Measurements from ENCODE around the gene PHAX.
"Not testable (repeated sequence)": the region's sequence is repeated elsewhere in the genome, so short reads cannot be mapped to it uniquely, and the experiment has no call there.

Gene PHAX

DNA sequence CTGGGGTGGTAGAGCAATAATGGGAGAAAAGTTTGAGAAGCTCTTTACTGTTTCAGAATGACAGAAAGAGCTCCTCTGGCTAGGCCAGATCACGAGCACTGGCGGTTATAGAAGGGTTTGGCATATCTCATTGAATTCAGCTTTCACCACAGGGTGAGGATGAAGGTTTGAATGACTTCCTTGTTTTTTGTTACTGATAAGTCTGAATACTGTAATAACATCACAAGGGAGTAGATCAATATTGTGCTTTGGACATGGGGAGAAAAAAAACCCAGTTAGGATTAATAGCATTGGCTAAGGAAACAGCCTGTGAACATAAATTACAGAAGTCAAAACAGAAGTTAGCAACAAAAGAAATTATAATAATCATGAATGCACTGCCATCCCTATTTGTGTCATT lies 9.4 kb downstream of the PHAX start:
- DNase-seq: no peak

- DNase-seq: no peak
These were observed 9.9 kb downstream of the PHAX start for GRCh38 chr5:126610616-126611015.

- DNase-seq: no peak
These were observed 13.3 kb downstream of the PHAX start for GRCh38 chr5:126613941-126614592.

GRCh38 chr5:126615286-126615685 lies 14.5 kb downstream of the PHAX start:
- no peak for DNase-seq

DNA sequence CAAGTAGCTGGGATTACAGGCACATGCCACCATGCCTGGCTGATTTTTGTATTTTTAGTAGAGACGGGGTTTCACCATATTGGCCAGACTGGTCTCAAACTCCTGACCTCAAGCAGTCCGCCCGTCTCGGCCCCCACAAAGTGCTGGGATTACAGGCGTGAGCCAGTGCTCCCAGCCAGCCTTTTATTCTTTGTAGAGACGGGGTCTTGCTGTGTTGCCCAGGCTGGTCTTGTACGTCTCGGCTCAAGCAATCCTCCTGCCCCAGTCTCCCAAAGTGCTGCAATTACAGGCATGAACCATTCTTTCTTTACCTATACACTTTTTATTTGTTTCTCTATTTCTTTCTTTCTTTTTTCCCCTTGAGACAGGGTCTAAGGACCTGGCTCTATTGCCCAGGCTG lies 16.9 kb downstream of the PHAX start:
- DNase-seq: not testable (repeated sequence)

- DNase-seq: no peak
These were observed 19.0 kb downstream of the PHAX start for GRCh38 chr5:126619781-126620180.

- DNase-seq: no peak
These were observed 23.8 kb downstream of the PHAX start for GRCh38 chr5:126624534-126624933.

DNA sequence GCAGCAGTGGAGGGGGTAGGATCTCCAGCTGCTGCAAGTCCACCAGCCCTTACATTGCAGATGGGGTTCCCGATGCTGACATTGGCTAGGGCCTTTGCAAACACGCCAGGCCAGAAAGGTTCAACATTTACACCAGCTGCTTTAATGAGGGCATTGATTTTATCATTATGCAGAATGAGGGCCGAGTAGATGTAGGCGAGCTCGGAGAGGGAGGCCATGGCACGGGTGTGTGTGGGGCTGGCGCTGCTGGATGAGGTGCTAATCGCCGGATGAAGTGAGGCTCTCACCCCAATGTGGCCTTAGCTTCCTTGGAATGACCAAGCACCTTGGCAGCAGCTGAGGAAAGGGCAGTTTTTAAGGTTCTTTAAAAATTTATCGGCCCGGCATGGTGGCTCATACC lies 27.4 kb downstream of the PHAX start:
- DNase-seq: no peak

GRCh38 chr5:126631920-126632319 lies 31.2 kb downstream of the PHAX start:
- no peak for DNase-seq

GRCh38 chr5:126633552-126633951 lies 32.8 kb downstream of the PHAX start:
- no peak for DNase-seq

DNA sequence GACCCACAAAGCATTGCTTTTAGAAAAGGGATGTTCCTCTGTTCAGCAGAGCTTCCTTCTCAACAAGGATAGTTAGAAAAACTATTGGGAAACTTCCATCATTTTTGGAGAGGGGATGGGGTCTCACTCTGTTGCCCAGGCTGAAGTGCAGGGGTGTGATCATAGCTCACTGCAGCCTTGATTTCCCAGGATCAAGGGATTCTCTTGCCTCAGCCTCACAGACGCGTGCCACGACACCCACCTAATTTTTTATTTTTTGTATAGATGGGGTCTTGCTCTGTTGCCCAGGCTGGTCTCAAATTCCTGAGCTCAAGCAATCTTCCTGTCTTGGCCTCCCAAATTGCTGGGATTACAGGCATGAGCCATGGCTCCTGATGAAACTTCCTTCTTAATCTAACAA lies 34.8 kb downstream of the PHAX start:
- DNase-seq: no peak

DNA sequence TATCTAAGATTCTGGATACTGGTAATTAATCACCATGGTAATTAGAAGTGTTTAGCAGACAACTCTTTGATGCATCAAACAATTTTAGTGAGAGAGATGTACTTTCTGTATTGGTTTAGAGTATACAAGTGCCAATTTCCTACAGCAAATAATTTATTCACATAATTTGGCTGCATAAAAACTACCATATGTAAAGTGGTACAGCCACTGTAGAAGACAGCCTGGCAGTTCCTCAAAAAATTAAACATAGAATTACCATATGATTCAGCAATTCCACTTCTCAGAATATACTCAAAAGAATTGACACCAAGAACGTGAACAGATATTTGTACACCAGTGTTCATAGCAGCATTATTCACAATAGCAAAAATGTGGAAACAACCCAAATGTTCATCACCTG lies 36.2 kb downstream of the PHAX start:
- DNase-seq: no peak

- no peak for DNase-seq
These were observed 40.1 kb downstream of the PHAX start for GRCh38 chr5:126640866-126641265.

GRCh38 chr5:126641387-126641786 lies 40.6 kb downstream of the PHAX start:
- no peak for DNase-seq

DNA sequence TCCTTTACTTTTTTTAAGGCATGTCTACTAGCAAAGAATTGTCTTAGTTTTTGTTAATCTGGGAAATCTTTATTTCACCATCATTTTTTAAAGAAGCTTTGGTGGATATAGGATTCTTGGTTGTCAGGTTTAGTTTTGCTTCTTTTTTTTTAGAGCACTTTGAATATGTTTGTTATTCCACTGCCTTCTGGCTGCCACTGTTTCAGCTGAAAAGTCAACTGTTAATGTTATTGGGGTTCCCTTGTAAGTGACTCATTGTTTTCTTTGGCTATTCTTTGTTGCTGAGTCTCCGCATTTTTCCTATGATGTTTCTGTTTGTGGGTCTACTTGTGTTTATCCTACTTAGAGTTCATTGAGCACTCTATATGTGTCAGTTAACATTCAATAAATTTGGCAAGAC lies 44.4 kb downstream of the PHAX start:
- DNase-seq: no peak

GRCh38 chr5:126647071-126647470 lies 46.3 kb downstream of the PHAX start:
- DNase-seq: no peak

DNA sequence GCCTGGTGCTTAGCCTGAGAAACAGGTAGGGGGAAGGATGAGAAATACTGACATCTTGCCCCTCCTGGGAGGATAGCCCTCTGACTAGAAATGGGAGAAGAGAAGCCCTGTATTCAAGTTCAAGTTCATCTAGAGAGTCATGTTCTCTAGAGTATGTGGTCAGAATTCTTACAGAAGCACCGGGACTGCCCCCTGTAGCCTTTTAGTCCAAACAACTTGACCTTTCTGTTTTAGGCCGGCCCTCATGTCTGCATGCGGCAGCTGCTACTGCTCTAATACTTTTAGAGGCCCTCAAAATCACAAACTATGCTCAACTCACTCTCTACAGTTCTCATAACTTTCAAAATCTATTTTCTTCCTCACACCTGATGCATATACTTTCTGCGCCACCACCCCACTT lies 47.7 kb downstream of the PHAX start:
- DNase-seq: no peak

GRCh38 chr5:126649057-126649456 lies 48.3 kb downstream of the PHAX start:
- not testable (repeated sequence) for DNase-seq

GRCh38 chr5:126649709-126650108 lies 49.0 kb downstream of the PHAX start:
- DNase-seq: not testable (repeated sequence)

DNA sequence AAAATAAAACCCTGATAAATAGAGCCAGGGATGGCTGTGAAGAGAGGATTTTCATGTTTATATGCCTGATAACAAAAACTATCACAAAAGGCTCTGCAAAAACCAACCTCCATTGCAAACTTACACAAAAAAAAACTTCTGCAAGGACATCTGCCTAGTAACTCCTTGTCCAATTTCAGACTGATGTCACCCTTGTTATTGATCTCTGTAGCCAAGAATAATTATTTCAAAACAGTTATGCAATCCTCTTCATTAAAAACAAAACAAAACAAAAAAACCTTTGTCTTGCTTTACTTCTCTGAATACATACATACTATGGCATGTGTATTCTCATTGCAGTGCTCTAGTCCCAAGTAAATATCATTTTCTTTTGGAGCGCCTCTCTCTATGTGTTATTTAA lies 49.7 kb downstream of the PHAX start:
- DNase-seq: no peak

DNA sequence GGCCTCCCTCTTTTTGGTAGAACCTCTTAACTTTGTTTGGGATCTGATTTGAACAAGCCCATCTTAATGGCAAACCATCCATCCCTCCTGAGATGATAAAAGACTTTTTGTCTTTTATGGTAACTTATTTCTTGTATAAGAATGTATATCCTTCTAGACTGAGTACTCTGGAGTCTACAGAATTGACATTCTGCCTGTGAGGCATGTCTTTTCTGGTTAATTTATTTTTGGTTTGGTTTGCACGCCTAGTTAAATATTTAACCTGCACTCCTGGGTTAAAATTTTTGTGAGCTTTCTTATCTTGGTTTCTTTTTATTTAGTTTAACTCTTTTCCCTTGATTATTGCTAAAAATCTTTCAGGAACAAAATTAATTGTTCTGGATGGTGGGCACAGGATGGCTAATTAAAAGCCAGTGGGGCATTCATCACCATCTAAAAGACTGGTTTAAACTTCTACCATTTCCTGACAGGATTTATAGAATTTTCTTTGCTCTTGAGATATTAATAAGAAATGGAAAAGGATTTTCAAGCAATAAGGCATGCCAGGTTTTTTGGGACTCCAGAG lies 50.3 kb downstream of the PHAX start:
- DNase-seq: no peak

GRCh38 chr5:126656401-126657007 lies 55.8 kb downstream of the PHAX start:
- peak; percentile 74 for DNase-seq

DNA sequence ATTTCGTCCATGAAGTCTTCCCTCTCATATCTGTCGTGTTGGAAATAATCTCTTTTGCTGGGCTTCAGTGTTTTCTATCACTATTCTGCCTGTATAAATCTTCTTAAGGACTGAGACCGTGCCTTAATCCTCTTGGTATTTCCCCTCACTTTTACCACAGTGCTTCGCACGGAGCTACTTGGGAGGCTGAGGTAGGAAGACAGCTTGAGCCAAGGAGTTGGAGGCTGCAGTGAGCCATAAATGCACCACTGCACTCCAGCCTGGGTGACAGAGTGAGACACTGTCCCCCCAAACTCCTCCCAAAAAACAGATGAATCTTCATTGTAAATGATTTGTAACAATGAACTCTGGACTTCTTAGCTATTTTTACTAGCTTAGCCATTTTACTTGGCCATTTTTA lies 57.8 kb downstream of the PHAX start:
- no peak for DNase-seq

DNA sequence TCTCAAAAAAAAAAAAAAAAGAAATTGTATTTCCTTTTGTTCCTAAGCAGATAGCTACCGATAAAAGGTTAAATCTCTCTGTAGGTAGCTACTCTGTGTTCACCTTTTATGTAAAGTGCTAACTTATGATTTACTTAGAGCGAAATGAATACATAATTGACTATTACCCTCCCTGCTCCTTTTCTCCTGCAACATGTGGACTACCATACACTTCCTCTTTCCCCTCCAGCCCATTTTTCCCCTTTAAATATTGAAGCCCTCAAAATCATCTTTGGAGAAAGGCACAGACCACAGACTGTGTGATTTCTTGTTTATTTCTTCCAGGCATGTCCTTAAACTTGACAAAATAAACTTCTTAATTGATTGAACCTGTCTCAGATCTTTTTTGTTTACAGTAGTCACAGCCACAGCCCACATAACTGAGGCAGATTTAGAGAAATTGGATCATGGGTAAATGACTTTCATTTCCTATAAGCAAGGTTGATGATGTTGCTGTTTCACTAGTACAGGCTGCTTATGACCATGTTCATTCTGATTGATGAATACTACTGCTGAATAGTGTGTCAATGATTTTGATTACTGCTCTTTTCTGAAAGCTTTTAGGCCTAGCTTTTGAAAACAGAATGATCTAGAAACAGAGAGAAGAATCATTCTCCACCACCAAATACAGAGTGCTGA lies 59.2 kb downstream of the PHAX start:
- DNase-seq: no peak
